Measurements from ENCODE around the gene CTDNEP1. TPM values are rescaled to one million over a fixed set of nuclear protein-coding genes. Genes with fewer than 3 reads are reported as not detected.
A peak's percentile ranks its signal among the peaks of the same experiment; 100 is the strongest.

CTDNEP1 gene
- polyA plus RNA-seq, 1 of the 3 experiments (the other 2 are of a cell fraction): 111 TPM

DNA sequence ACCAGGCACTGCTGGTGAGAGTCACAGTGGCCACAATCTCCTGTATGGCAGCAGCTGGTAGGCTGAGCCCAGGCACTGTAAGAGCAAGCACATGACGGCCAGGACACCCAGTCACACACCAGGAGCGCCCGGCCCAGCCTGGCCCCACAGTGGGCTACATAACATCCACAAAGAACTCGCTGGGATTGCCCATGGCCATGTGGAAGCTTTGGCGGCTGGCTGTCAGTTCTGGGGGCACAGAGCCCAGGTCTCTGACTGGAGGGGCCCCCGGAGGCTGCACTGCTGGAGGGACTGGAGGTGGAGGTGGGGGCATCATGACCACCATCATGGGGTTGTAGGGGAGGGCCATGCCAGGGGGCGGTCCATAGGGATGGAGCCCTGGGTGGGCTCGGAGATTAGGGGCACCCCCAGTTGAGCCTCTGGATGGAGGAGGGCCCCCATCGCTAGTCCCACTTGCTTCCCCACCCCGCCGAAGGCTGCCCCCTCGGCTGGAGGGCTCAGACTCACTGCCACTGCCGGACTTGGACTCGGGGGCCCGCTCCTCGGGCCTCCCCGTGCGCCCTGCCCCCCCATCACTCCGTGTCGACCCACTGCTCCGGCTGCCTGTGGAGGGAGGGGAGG lies 25.7 kb downstream of the CTDNEP1 start:
- peaks cover 26% of the 10 kb centered on the region for H3K79me2 ChIP-seq (ENCODE audit: insufficient read depth)
- CTCF ChIA-PET: interaction anchor here (0.6 to 2.3 kb wide), 2 partner anchors 71 to 96 kb away, joined by 3 to 8 read pairs; no protein-coding TSS in a partner anchor

DNA sequence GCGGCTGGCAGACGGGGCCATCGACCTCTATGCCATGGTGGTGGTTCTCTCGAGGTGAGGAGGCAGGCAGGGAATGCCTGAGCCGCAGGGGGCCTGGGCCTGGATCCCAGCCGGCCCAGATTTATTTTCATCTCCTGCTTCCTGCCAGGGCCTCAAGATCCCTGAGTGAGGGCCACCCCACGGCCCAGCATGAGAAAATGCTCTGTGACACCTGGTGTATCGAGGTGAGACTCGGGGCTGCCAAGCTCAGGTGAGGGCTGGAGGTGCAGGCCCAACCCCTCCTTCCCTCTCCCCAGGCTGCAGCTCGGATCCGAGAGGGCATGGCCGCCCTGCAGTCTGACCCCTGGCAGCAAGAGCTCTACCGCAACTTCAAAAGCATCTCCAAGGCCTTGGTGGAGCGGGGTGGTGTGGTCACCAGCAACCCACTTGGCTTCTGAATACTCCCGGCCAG lies 26.8 kb downstream of the CTDNEP1 start:
- Histone ChIP-seq H3K79me2 (ENCODE audit: insufficient read depth) (peaks cover 24% of the 10 kb centered on the region), H3K9me2 (no peaks in the 10 kb centered on the region), H3K9ac (no peak overlapping the region), H3K4me1 (ENCODE audit: control insufficient read depth in 1 of 2, insufficient read depth in 2 of 2, low read depth in 1 of 2, low read length in 1 of 2) (peaks cover 0 to 19% of the 10 kb centered on the region in 2 experiments; a peak in 2 of 4 replicates), H2AFZ (ENCODE audit: low read depth) (no peak overlapping the region), H3K9me3 (no peaks in the 10 kb centered on the region), H3K27ac (ENCODE audit: low read depth in 2 of 2, low read length in 1 of 2) (no peak overlapping the region), H3K4me2 (no peak overlapping the region), H3K27me3 (ENCODE audit: insufficient read depth) (no peaks in the 10 kb centered on the region), H3K4me3 (ENCODE audit: low read depth in 2 of 2, low read length in 1 of 2) (no peak overlapping the region), H3F3A (replicated peaks; ENCODE audit: insufficient read depth) (peaks cover 32% of the 10 kb centered on the region), H3K36me3 (replicated peaks in 1 of 2; ENCODE audit: control insufficient read depth in 1 of 2, insufficient read depth in 2 of 2, low read length in 1 of 2) (peaks cover 44 to 73% of the 10 kb centered on the region in 2 experiments), H4K20me1 (ENCODE audit: insufficient read depth) (peaks cover 1% of the 10 kb centered on the region; the same call in 1 of the 2 replicates)
- DNase-seq: no peak
- CTCF ChIA-PET: interaction anchor here (2.3 to 3.5 kb wide), 2 partner anchors 10 to 72 kb away, joined by 8 to 15 read pairs; no protein-coding TSS in a partner anchor
- 81% methylated on average over 5 of the region's 15 CpGs for WGBS (ENCODE audit: low lambda C conversion rate)
- POLR2A ChIA-PET: interaction anchor here (1.4 to 4.9 kb wide), 3 partner anchors 10 to 179 kb away, joined by 3 to 27 read pairs (median 6); partner anchors contain the start of gene DVL2
- no peak for TF ChIP-seq GATA2 (CRISPR knock-in tag; IDR thresholded peaks at IDR 0.05)
- TF ChIP-seq, protein P1, sequence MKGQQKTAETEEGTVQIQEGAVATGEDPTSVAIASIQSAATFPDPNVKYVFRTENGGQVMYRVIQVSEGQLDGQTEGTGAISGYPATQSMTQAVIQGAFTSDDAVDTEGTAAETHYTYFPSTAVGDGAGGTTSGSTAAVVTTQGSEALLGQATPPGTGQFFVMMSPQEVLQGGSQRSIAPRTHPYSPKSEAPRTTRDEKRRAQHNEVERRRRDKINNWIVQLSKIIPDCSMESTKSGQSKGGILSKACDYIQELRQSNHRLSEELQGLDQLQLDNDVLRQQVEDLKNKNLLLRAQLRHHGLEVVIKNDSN (IDR thresholded peaks at IDR 0.05; ENCODE audit: borderline replicate concordance, low read depth): no peak
- no peak for TF ChIP-seq POLR2AphosphoS5 (IDR thresholded peaks at IDR 0.05; ENCODE audit: low read depth, low read length)
- no peak for TF ChIP-seq SIN3A (IDR thresholded peaks at IDR 0.05; ENCODE audit: borderline replicate concordance, low read depth, low read length)
- TF ChIP-seq NRF1 (IDR thresholded peaks at IDR 0.05; ENCODE audit: low read depth, low read length): no peak
- no peak for TF ChIP-seq RXRA (IDR thresholded peaks at IDR 0.05; ENCODE audit: borderline replicate concordance, low read depth)
- TF ChIP-seq, protein P2, sequence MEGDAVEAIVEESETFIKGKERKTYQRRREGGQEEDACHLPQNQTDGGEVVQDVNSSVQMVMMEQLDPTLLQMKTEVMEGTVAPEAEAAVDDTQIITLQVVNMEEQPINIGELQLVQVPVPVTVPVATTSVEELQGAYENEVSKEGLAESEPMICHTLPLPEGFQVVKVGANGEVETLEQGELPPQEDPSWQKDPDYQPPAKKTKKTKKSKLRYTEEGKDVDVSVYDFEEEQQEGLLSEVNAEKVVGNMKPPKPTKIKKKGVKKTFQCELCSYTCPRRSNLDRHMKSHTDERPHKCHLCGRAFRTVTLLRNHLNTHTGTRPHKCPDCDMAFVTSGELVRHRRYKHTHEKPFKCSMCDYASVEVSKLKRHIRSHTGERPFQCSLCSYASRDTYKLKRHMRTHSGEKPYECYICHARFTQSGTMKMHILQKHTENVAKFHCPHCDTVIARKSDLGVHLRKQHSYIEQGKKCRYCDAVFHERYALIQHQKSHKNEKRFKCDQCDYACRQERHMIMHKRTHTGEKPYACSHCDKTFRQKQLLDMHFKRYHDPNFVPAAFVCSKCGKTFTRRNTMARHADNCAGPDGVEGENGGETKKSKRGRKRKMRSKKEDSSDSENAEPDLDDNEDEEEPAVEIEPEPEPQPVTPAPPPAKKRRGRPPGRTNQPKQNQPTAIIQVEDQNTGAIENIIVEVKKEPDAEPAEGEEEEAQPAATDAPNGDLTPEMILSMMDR (IDR thresholded peaks at IDR 0.05): no peak
- no peak for TF ChIP-seq FOXJ3 (CRISPR knock-in tag; IDR thresholded peaks at IDR 0.05)
- TF ChIP-seq, protein P3, sequence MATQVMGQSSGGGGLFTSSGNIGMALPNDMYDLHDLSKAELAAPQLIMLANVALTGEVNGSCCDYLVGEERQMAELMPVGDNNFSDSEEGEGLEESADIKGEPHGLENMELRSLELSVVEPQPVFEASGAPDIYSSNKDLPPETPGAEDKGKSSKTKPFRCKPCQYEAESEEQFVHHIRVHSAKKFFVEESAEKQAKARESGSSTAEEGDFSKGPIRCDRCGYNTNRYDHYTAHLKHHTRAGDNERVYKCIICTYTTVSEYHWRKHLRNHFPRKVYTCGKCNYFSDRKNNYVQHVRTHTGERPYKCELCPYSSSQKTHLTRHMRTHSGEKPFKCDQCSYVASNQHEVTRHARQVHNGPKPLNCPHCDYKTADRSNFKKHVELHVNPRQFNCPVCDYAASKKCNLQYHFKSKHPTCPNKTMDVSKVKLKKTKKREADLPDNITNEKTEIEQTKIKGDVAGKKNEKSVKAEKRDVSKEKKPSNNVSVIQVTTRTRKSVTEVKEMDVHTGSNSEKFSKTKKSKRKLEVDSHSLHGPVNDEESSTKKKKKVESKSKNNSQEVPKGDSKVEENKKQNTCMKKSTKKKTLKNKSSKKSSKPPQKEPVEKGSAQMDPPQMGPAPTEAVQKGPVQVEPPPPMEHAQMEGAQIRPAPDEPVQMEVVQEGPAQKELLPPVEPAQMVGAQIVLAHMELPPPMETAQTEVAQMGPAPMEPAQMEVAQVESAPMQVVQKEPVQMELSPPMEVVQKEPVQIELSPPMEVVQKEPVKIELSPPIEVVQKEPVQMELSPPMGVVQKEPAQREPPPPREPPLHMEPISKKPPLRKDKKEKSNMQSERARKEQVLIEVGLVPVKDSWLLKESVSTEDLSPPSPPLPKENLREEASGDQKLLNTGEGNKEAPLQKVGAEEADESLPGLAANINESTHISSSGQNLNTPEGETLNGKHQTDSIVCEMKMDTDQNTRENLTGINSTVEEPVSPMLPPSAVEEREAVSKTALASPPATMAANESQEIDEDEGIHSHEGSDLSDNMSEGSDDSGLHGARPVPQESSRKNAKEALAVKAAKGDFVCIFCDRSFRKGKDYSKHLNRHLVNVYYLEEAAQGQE (IDR thresholded peaks at IDR 0.05; ENCODE audit: low read depth, low read length): no peak
- no peak for TF ChIP-seq EP300 (IDR thresholded peaks at IDR 0.05; ENCODE audit: borderline replicate concordance in 1 of 2, low read depth in 1 of 2, low read length in 1 of 2)
- no peak for TF ChIP-seq CHD2 (IDR thresholded peaks at IDR 0.05; ENCODE audit: low read length, partially characterized antibody)
- TF ChIP-seq, protein P4, sequence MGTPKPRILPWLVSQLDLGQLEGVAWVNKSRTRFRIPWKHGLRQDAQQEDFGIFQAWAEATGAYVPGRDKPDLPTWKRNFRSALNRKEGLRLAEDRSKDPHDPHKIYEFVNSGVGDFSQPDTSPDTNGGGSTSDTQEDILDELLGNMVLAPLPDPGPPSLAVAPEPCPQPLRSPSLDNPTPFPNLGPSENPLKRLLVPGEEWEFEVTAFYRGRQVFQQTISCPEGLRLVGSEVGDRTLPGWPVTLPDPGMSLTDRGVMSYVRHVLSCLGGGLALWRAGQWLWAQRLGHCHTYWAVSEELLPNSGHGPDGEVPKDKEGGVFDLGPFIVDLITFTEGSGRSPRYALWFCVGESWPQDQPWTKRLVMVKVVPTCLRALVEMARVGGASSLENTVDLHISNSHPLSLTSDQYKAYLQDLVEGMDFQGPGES (IDR thresholded peaks at IDR 0.05; ENCODE audit: low read depth, low read length): no peak

More for the DNA sequence above, 25.7 kb downstream of the CTDNEP1 start:
- no peaks in the 10 kb centered on the region for H3K9me3 ChIP-seq
- H4K20me1 ChIP-seq (ENCODE audit: insufficient read depth): peaks cover 13% of the 10 kb centered on the region
- H3K27ac ChIP-seq (ENCODE audit: low read depth in 2 of 2, low read length in 1 of 2): peak overlapping the region in 1 of 2 experiments; percentile 17; a peak in 1 of 4 replicates
- no peak overlapping the region for H3K4me3 ChIP-seq (ENCODE audit: low read depth in 2 of 2, low read length in 1 of 2)
- H3K4me2 ChIP-seq: no peak overlapping the region
- no peak for DNase-seq
- TF ChIP-seq FOSL2 (IDR thresholded peaks at IDR 0.05; ENCODE audit: borderline replicate concordance, low read depth) (no peak), SMC3 (IDR thresholded peaks at IDR 0.05; ENCODE audit: low read depth, low read length) (no peak), EP300 (IDR thresholded peaks at IDR 0.05; ENCODE audit: borderline replicate concordance in 1 of 2, low read depth in 1 of 2, low read length in 1 of 2) (no peak), RFX5 (IDR thresholded peaks at IDR 0.05; ENCODE audit: low read length) (no peak), RCOR1 (IDR thresholded peaks at IDR 0.05; ENCODE audit: low read length) (no peak), MXI1 (IDR thresholded peaks at IDR 0.05; ENCODE audit: low read depth, low read length) (no peak)
- TF ChIP-seq, protein P5, sequence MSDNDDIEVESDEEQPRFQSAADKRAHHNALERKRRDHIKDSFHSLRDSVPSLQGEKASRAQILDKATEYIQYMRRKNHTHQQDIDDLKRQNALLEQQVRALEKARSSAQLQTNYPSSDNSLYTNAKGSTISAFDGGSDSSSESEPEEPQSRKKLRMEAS (IDR thresholded peaks at IDR 0.05; ENCODE audit: low read depth): no peak
- TF ChIP-seq, protein P1 (IDR thresholded peaks at IDR 0.05; ENCODE audit: borderline replicate concordance, low read depth): no peak
- H3K4me1 ChIP-seq (ENCODE audit: control insufficient read depth in 1 of 2, insufficient read depth in 2 of 2, low read depth in 1 of 2, low read length in 1 of 2): peaks cover 0 to 13% of the 10 kb centered on the region in 2 experiments; a peak in 2 of 4 replicates
- no peak overlapping the region for H3K9ac ChIP-seq
- H3F3A ChIP-seq (replicated peaks; ENCODE audit: insufficient read depth): peaks cover 25% of the 10 kb centered on the region
- peaks cover 48 to 84% of the 10 kb centered on the region in 2 experiments for H3K36me3 ChIP-seq (replicated peaks in 1 of 2; ENCODE audit: control insufficient read depth in 1 of 2, insufficient read depth in 2 of 2, low read length in 1 of 2)
- no peaks in the 10 kb centered on the region for H3K27me3 ChIP-seq (ENCODE audit: insufficient read depth)
- WGBS (ENCODE audit: low lambda C conversion rate): 86% methylated on average over 8 of the region's 21 CpGs
- no peak overlapping the region for H2AFZ ChIP-seq (ENCODE audit: low read depth)
- POLR2A ChIA-PET: interaction anchor here (1.0 to 1.4 kb wide), 2 partner anchors 8 to 180 kb away, joined by 3 read pairs; partner anchors contain the start of gene DVL2
- no peaks in the 10 kb centered on the region for H3K9me2 ChIP-seq
